ENCODE results near the gene OPRM1.

Gene OPRM1

GRCh38 chr6:154086510-154086909 lies 47.5 kb downstream of the OPRM1 start:
- no peak for DNase-seq

GRCh38 chr6:154092326-154092962 lies 53.4 kb downstream of the OPRM1 start:
- no peak for DNase-seq

GRCh38 chr6:154093231-154094044 lies 54.4 kb downstream of the OPRM1 start:
- DNase-seq = no peak

- DNase-seq = no peak
Observed at GRCh38 chr6:154095571-154095970, 56.5 kb downstream of the OPRM1 start.

GRCh38 chr6:154096316-154096715 lies 57.3 kb downstream of the OPRM1 start:
- no peak for DNase-seq

- DNase-seq = no peak
Observed at GRCh38 chr6:154096834-154097233, 57.8 kb downstream of the OPRM1 start.

GRCh38 chr6:154099211-154099610 lies 60.2 kb downstream of the OPRM1 start:
- no peak for DNase-seq

GRCh38 chr6:154106251-154106650 lies 67.2 kb downstream of the OPRM1 start:
- DNase-seq = no peak

- no peak for DNase-seq
Observed at GRCh38 chr6:154111025-154111424, 72.0 kb downstream of the OPRM1 start.

- DNase-seq = no peak
Observed at GRCh38 chr6:154112181-154112809, 73.3 kb downstream of the OPRM1 start.

GRCh38 chr6:154113392-154113791 lies 74.4 kb downstream of the OPRM1 start:
- no peak for DNase-seq

GRCh38 chr6:154117485-154117884 lies 78.4 kb downstream of the OPRM1 start:
- DNase-seq = no peak

- no peak for DNase-seq
Observed at GRCh38 chr6:154122195-154122925, 83.3 kb downstream of the OPRM1 start.

GRCh38 chr6:154123155-154123956 lies 84.3 kb downstream of the OPRM1 start:
- DNase-seq = no peak

GRCh38 chr6:154125421-154125820 lies 86.4 kb downstream of the OPRM1 start:
- no peak for DNase-seq

GRCh38 chr6:154127657-154128056 lies 88.6 kb downstream of the OPRM1 start:
- DNase-seq = no peak

GRCh38 chr6:154134471-154135147 lies 95.6 kb downstream of the OPRM1 start:
- DNase-seq = no peak

GRCh38 chr6:154138793-154139192 lies 99.8 kb downstream of the OPRM1 start:
- no peak for DNase-seq

GRCh38 chr6:154139892-154140291 lies 100.9 kb downstream of the OPRM1 start:
- DNase-seq = no peak

GRCh38 chr6:154140743-154141142 lies 101.7 kb downstream of the OPRM1 start:
- no peak for DNase-seq

- no peak for DNase-seq
Observed at GRCh38 chr6:154143753-154144152, 104.7 kb downstream of the OPRM1 start.
